Measurements from ENCODE around the gene STARD13.

DNA sequence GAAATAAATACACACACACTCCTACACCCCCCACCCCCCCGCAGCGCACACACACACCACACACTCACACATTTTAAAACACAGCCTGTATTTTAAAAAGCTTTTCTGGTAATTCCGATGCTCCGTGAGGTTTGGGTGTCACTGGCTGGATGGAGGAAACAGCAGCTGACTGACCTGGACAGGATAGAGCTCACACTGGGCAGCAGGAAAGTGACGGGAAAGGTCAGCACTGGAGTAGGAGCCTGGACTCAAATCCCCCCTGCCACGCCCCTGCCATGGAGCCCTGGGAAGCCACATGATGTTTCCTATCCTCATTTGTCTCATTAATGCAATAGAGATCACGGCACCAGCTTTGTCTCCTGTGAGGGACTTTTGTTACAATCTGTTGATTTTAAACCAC lies 49.3 kb upstream of the STARD13 start:
- TF ChIP-seq CEBPB (IDR thresholded peaks at IDR 0.05) (no peak), MAX (IDR thresholded peaks at IDR 0.05) (no peak)
- TF ChIP-seq, protein P1, sequence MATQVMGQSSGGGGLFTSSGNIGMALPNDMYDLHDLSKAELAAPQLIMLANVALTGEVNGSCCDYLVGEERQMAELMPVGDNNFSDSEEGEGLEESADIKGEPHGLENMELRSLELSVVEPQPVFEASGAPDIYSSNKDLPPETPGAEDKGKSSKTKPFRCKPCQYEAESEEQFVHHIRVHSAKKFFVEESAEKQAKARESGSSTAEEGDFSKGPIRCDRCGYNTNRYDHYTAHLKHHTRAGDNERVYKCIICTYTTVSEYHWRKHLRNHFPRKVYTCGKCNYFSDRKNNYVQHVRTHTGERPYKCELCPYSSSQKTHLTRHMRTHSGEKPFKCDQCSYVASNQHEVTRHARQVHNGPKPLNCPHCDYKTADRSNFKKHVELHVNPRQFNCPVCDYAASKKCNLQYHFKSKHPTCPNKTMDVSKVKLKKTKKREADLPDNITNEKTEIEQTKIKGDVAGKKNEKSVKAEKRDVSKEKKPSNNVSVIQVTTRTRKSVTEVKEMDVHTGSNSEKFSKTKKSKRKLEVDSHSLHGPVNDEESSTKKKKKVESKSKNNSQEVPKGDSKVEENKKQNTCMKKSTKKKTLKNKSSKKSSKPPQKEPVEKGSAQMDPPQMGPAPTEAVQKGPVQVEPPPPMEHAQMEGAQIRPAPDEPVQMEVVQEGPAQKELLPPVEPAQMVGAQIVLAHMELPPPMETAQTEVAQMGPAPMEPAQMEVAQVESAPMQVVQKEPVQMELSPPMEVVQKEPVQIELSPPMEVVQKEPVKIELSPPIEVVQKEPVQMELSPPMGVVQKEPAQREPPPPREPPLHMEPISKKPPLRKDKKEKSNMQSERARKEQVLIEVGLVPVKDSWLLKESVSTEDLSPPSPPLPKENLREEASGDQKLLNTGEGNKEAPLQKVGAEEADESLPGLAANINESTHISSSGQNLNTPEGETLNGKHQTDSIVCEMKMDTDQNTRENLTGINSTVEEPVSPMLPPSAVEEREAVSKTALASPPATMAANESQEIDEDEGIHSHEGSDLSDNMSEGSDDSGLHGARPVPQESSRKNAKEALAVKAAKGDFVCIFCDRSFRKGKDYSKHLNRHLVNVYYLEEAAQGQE (IDR thresholded peaks at IDR 0.05; ENCODE audit: low read depth), result no peak

Data from Ishikawa (cell line).